ENCODE data around the gene RNF175.

DNA sequence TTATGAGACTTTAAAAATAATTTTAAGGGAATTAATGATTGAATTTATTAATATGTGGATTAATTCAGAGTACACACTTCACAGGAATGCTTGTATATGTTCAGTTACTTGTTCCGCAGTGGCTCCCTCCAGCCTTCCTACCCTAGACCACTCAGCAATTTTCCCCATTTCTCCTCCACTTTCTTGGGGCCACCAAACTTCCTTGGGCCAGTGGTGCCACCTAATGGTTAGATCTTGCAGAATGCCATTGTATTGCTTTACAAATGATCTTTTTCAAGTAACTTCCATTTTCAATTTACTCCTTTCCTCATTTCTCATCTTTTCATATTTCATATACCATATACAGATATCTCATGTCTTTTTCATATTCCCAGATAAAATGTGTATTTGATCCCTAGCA, 3.6 kb upstream of the RNF175 start:
- TF ChIP-seq POLR2A (IDR thresholded peaks at IDR 0.05) (no peak), POLR2AphosphoS5 (IDR thresholded peaks at IDR 0.05) (no peak), EP300 (IDR thresholded peaks at IDR 0.05) (no peak)
- TF ChIP-seq, protein P1, sequence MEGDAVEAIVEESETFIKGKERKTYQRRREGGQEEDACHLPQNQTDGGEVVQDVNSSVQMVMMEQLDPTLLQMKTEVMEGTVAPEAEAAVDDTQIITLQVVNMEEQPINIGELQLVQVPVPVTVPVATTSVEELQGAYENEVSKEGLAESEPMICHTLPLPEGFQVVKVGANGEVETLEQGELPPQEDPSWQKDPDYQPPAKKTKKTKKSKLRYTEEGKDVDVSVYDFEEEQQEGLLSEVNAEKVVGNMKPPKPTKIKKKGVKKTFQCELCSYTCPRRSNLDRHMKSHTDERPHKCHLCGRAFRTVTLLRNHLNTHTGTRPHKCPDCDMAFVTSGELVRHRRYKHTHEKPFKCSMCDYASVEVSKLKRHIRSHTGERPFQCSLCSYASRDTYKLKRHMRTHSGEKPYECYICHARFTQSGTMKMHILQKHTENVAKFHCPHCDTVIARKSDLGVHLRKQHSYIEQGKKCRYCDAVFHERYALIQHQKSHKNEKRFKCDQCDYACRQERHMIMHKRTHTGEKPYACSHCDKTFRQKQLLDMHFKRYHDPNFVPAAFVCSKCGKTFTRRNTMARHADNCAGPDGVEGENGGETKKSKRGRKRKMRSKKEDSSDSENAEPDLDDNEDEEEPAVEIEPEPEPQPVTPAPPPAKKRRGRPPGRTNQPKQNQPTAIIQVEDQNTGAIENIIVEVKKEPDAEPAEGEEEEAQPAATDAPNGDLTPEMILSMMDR (IDR thresholded peaks at IDR 0.05), result no peak

Data from upper lobe of left lung (tissue), 4 donors.